Measurements from ENCODE around the gene ACTR3C.
"Not testable (repeated sequence)": the region's sequence is repeated elsewhere in the genome, so short reads cannot be mapped to it uniquely, and the experiment has no call there.

GRCh38 chr7:150278383-150278782 lies 45.0 kb downstream of the ACTR3C start:
- TF ChIP-seq CTCF (IDR thresholded peaks at IDR 0.05); EZH2 (IDR thresholded peaks at IDR 0.05; ENCODE audit: borderline replicate concordance, insufficient read depth, low read depth, low read length, poor library complexity, severe bottlenecking): not testable (repeated sequence)
